ENCODE results near the gene C11orf52.

The C11orf52 gene

DNA sequence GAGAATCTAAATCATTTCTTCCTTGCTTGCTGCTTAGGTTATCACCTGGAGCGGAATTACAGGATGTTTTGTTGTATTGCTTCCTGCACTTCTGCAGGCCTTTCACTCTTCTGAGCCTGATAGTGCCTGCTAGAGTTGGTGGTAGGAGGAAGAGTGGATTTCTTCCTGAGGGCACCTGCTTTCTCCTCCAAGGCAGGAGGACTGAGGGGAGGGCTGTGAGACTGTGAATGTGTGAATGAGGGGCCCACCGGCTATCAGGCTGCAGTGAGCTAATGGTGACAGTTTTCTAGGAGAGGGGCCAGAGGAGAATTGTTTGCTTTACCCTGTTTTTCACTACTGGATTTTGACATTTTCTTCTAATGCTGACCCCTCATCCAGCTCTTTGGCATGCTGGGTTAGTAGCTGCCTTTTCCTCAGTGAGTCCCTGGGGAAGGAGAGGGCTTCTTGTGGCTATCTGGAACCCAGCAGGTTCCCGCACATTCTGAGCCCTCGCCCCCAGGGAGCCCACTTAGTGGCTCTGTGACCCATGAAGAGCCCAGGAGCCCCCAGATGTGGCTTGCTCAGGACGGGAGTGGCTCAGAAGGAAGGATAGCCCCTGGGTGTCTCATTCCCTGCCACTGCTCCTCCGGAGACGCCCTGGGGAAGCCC lies 57.5 kb downstream of the C11orf52 start:
- DNase-seq (ENCODE audit: low read depth), result no peak
